IPS-20b (cell line): Measurements from ENCODE around the gene CDH13.

ENCODE experiments used
- H3K27ac ChIP-seq: one replicate; pipeline ENCODE4 v1.5.1; 2013; ENCODE audit warnings: low read length
- H3K27me3 ChIP-seq: 2 replicates; pipeline ENCODE4 v1.6.1; 2013; ENCODE audit warnings: mild to moderate bottlenecking, low read length, inconsistent platforms; ENCODE audit not compliant: insufficient read depth
- H3K36me3 ChIP-seq: 2 replicates; pipeline ENCODE4 v1.6.1; 2013; ENCODE audit warnings: low read depth, mild to moderate bottlenecking, inconsistent platforms, low read length, moderate library complexity; ENCODE audit not compliant: insufficient read depth
- H3K4me1 ChIP-seq: 2 replicates; pipeline ENCODE4 v1.6.1; 2013; ENCODE audit warnings: mild to moderate bottlenecking, control low read depth, inconsistent platforms, low read length, moderate library complexity; ENCODE audit not compliant: insufficient read depth
- H3K4me3 ChIP-seq: 2 replicates; pipeline ENCODE4 v1.5.1; 2013; ENCODE audit warnings: mild to moderate bottlenecking, low read length, inconsistent platforms
- H3K9ac ChIP-seq: 2 replicates; pipeline ENCODE4 v1.6.1; 2013; ENCODE audit warnings: low read depth, mild to moderate bottlenecking, inconsistent platforms, low read length, moderate library complexity
- H3K9me3 ChIP-seq: 2 replicates; pipeline ENCODE4 v1.6.1; 2013; ENCODE audit warnings: mild to moderate bottlenecking, low read depth, low read length, inconsistent platforms; ENCODE audit not compliant: insufficient read depth

Gene CDH13

DNA sequence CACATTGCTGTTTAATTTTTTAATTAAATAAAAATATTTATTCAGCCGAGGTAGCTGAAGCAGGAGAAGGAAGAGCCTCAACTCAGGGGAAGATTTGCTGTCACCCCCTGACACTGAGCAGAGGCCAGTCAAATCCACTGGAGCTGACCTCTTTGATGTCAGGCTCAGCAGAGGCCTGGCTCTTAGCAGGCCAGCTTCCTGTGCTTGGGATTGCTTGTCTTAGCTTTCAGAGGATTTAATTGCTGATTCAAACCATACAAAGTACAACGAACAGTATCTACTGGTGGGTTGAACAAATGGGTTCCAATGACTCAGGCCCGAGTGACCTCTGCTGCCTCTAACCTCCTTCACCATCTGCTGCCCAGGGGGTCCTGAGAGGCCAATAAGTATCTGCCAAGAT is 764.0 kb downstream of the CDH13 start:
- H3K4me3 ChIP-seq = no peak overlapping the region
- no peaks in the 10 kb centered on the region for H3K4me1 ChIP-seq
- no peaks in the 10 kb centered on the region for H3K36me3 ChIP-seq
- H3K27ac ChIP-seq = no peak overlapping the region
- no peaks in the 10 kb centered on the region for H3K9me3 ChIP-seq
- H3K9ac ChIP-seq = no peak overlapping the region
- no peaks in the 10 kb centered on the region for H3K27me3 ChIP-seq

- Histone ChIP-seq H3K9ac (no peak overlapping the region), H3K27me3 (no peaks in the 10 kb centered on the region), H3K27ac (no peak overlapping the region), H3K36me3 (no peaks in the 10 kb centered on the region), H3K9me3 (no peaks in the 10 kb centered on the region), H3K4me3 (no peak overlapping the region), H3K4me1 (no peaks in the 10 kb centered on the region)
Measured at GRCh38 chr16:83392743-83393142, 766.0 kb downstream of the CDH13 start.

GRCh38 chr16:83393196-83393981 is 766.6 kb downstream of the CDH13 start:
- no peaks in the 10 kb centered on the region for H3K27me3 ChIP-seq
- no peaks in the 10 kb centered on the region for H3K9me3 ChIP-seq
- H3K27ac ChIP-seq = no peak overlapping the region
- no peaks in the 10 kb centered on the region for H3K4me1 ChIP-seq
- no peak overlapping the region for H3K4me3 ChIP-seq
- no peak overlapping the region for H3K9ac ChIP-seq
- H3K36me3 ChIP-seq = no peaks in the 10 kb centered on the region

- no peak overlapping the region for H3K9ac ChIP-seq
- H3K27me3 ChIP-seq = no peaks in the 10 kb centered on the region
- no peaks in the 10 kb centered on the region for H3K36me3 ChIP-seq
- no peaks in the 10 kb centered on the region for H3K9me3 ChIP-seq
- H3K27ac ChIP-seq = no peak overlapping the region
- no peak overlapping the region for H3K4me3 ChIP-seq
- H3K4me1 ChIP-seq = no peaks in the 10 kb centered on the region
Measured at GRCh38 chr16:83397601-83398291, 771.0 kb downstream of the CDH13 start.

DNA sequence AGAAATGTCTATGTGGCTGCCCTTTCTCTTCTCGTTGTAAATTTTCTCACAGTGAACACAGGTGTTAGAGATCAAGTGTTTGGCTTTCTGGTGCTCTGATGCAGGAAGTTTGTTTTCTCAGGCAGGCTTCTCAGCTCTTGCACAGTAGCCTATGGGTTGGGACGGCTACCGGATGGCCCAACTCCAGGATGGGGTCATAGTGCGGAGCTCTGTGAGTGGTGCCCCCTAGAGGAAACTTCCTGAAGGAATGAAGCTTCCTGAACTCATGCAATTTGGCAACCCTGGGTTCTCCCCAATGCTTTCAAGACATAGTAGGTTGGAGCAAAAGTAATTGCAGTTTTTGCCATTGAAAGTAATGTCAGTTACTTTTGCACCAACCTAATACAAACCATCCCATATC is 773.5 kb downstream of the CDH13 start:
- no peaks in the 10 kb centered on the region for H3K27me3 ChIP-seq
- no peak overlapping the region for H3K4me3 ChIP-seq
- H3K27ac ChIP-seq = no peak overlapping the region
- H3K4me1 ChIP-seq = no peaks in the 10 kb centered on the region
- H3K36me3 ChIP-seq = no peaks in the 10 kb centered on the region
- no peaks in the 10 kb centered on the region for H3K9me3 ChIP-seq
- no peak overlapping the region for H3K9ac ChIP-seq

DNA sequence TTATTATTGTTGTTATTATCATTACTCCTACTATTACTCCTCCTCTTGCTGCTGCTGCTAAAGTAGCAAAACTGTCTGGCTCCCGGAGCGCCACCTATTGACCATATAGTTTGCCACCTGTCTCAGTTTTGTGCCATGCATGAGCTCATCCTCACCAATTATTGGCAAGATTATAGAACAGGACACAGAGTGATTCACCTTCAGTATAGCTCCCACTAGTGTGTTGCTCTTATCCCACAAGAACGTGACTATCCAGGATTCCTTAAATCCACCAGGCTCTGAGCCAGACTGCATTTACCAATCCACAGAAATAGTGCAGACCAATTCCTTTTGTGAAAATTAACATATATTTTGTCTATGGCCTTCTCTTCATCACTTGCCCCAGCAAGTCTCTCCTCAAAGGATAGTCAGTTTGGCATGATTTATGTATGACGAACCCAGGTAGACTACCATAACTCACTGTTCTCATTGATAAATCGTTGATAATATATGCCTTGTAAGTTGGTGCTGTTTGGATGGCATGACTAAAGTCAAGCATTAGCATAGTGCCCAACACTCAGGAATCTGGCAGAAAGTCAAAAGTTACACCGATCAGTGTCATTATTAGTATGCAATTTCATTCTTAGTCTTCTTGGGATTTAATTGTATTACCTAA is 775.5 kb downstream of the CDH13 start:
- H3K4me3 ChIP-seq = no peak overlapping the region
- H3K9me3 ChIP-seq = no peaks in the 10 kb centered on the region
- no peak overlapping the region for H3K9ac ChIP-seq
- H3K27ac ChIP-seq = no peak overlapping the region
- no peaks in the 10 kb centered on the region for H3K4me1 ChIP-seq
- no peaks in the 10 kb centered on the region for H3K36me3 ChIP-seq
- H3K27me3 ChIP-seq = no peaks in the 10 kb centered on the region

DNA sequence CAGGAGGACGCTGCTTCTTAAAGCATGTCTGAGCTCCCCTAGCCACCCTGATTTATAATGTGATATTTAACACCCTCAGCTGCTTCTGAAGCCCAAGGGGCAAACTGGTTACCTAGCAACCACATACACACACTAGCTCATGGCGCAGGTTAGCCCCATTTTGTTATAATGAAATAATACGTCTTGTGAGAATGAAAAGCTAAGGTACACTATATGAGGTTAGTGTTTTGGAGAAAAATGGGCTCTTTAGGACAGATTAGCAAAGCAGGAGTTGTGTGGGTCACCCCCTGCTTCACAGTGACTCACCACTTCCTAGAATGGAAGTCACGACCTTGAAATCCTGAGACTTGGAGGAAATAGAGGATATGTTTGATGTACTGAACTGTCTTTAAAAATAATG is 776.2 kb downstream of the CDH13 start:
- Histone ChIP-seq H3K9ac (no peak overlapping the region), H3K4me3 (no peak overlapping the region), H3K36me3 (no peaks in the 10 kb centered on the region), H3K27ac (no peak overlapping the region), H3K27me3 (no peaks in the 10 kb centered on the region), H3K9me3 (no peaks in the 10 kb centered on the region), H3K4me1 (no peaks in the 10 kb centered on the region)

- Histone ChIP-seq H3K36me3 (no peaks in the 10 kb centered on the region), H3K27ac (no peak overlapping the region), H3K9me3 (no peaks in the 10 kb centered on the region), H3K4me3 (no peak overlapping the region), H3K27me3 (no peaks in the 10 kb centered on the region), H3K4me1 (no peaks in the 10 kb centered on the region), H3K9ac (no peak overlapping the region)
Measured at GRCh38 chr16:83403761-83404160, 777.0 kb downstream of the CDH13 start.

GRCh38 chr16:83404261-83404660 is 777.5 kb downstream of the CDH13 start:
- no peaks in the 10 kb centered on the region for H3K27me3 ChIP-seq
- no peaks in the 10 kb centered on the region for H3K36me3 ChIP-seq
- no peak overlapping the region for H3K27ac ChIP-seq
- no peak overlapping the region for H3K9ac ChIP-seq
- H3K4me3 ChIP-seq = no peak overlapping the region
- no peaks in the 10 kb centered on the region for H3K4me1 ChIP-seq
- H3K9me3 ChIP-seq = no peaks in the 10 kb centered on the region

DNA sequence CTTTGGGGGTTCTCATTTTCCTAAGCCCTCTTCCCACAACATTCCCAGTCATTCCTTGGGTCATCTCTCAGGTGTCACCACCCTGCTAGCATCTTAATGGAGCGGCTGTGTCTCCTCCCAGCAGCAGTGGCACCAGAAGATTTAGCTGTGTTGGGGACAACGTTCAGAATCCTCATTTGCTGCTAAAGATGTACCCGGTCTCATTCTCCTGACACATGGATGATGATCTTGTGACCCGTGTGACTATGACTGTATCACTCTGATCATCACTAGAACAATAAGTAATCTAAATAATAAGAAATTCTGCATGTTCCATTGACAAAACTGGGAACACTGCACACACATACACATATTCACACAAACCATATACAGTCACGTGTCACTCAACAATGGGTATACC is 781.2 kb downstream of the CDH13 start:
- no peak overlapping the region for H3K9ac ChIP-seq
- H3K9me3 ChIP-seq = no peaks in the 10 kb centered on the region
- H3K4me3 ChIP-seq = no peak overlapping the region
- H3K4me1 ChIP-seq = no peaks in the 10 kb centered on the region
- H3K27me3 ChIP-seq = no peaks in the 10 kb centered on the region
- H3K36me3 ChIP-seq = no peaks in the 10 kb centered on the region
- H3K27ac ChIP-seq = no peak overlapping the region

DNA sequence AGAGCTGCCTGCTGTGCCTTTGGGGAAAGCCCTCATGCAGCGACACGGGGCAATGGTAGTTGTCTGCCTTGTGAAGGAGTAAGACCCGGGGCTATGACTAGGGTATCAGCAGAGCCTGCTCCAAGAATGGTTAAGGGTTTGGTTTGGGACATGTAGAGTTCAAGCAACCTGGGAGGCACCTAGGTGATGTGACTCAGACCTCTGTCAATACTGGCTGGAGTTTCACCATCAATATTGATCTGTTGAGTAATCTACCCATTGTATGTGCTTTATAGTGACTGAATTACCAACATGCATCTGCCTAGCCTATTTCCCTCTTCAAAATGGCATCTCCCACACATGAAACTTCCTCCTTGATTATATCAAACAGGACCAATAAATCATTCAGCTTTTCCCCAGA is 782.6 kb downstream of the CDH13 start:
- H3K27me3 ChIP-seq = no peaks in the 10 kb centered on the region
- no peak overlapping the region for H3K4me3 ChIP-seq
- no peaks in the 10 kb centered on the region for H3K4me1 ChIP-seq
- H3K9ac ChIP-seq = no peak overlapping the region
- H3K27ac ChIP-seq = no peak overlapping the region
- H3K36me3 ChIP-seq = no peaks in the 10 kb centered on the region
- H3K9me3 ChIP-seq = no peaks in the 10 kb centered on the region

GRCh38 chr16:83418565-83418964 is 791.8 kb downstream of the CDH13 start:
- no peak overlapping the region for H3K27ac ChIP-seq
- no peaks in the 10 kb centered on the region for H3K9me3 ChIP-seq
- H3K36me3 ChIP-seq = no peaks in the 10 kb centered on the region
- no peaks in the 10 kb centered on the region for H3K4me1 ChIP-seq
- H3K27me3 ChIP-seq = peaks cover 3% of the 10 kb centered on the region; the same call in 1 of the 2 replicates
- H3K9ac ChIP-seq = no peak overlapping the region
- H3K4me3 ChIP-seq = no peak overlapping the region
